Mesenchymal stem cell (in vitro differentiated cells and primary cell): ENCODE data around the gene MED27.

ENCODE experiments used
- DNase-seq: peaks from one replicate; pipeline ENCODE4 v3.0.0-alpha.2; 2013
- H2AFZ ChIP-seq: one replicate; pipeline ENCODE4 v1.6.1; 2013; ENCODE audit warnings: low read depth, mild to moderate bottlenecking, control low read depth, inconsistent platforms, low read length, moderate library complexity
- H2AK5ac ChIP-seq: 2 replicates; pipeline ENCODE4 v1.6.1; 2013; ENCODE audit warnings: low read length, moderate library complexity, mild to moderate bottlenecking, inconsistent platforms; ENCODE audit not compliant: severe bottlenecking
- H2BK120ac ChIP-seq: one replicate; pipeline ENCODE4 v1.6.1; 2013; ENCODE audit warnings: low read depth, mild to moderate bottlenecking, inconsistent platforms, low read length, moderate library complexity
- H2BK12ac ChIP-seq, 2 experiments: one replicate each; pipeline ENCODE4 v1.6.1; 2013; ENCODE audit warnings: inconsistent platforms in 2 of 2, low read length in 2 of 2, mild to moderate bottlenecking in 2 of 2, moderate library complexity in 2 of 2, control low read depth in 1 of 2
- H2BK15ac ChIP-seq: one replicate; pipeline ENCODE4 v1.6.1; 2013; ENCODE audit warnings: mild to moderate bottlenecking, low read depth, inconsistent platforms; ENCODE audit not compliant: poor library complexity, severe bottlenecking
- H2BK5ac ChIP-seq: 2 replicates; pipeline ENCODE4 v1.6.1; 2013; ENCODE audit warnings: low read depth, mild to moderate bottlenecking, low read length, control low read depth, inconsistent platforms; ENCODE audit not compliant: poor library complexity, severe bottlenecking
- H3K14ac ChIP-seq, 2 experiments: one replicate each; pipeline ENCODE4 v1.6.1; 2013; ENCODE audit warnings: inconsistent platforms in 2 of 2, low read length in 2 of 2, control low read depth in 1 of 2, mild to moderate bottlenecking in 1 of 2, moderate library complexity in 1 of 2
- H3K18ac ChIP-seq, 2 experiments: one replicate each; pipeline ENCODE4 v1.6.1; 2013; ENCODE audit warnings: inconsistent platforms in 2 of 2, low read length in 2 of 2, control low read depth in 1 of 2, low read depth in 1 of 2, mild to moderate bottlenecking in 1 of 2
- H3K23ac ChIP-seq, 2 experiments: one replicate each; pipeline ENCODE4 v1.6.1; 2013; ENCODE audit warnings: inconsistent platforms in 2 of 2, low read length in 2 of 2, mild to moderate bottlenecking in 2 of 2, moderate library complexity in 2 of 2, control low read depth in 1 of 2
- H3K27ac ChIP-seq: 2 replicates; pipeline ENCODE4 v1.5.1; 2013; ENCODE audit warnings: mild to moderate bottlenecking, moderate library complexity, low read length, control low read depth, inconsistent platforms; ENCODE audit not compliant: poor library complexity, severe bottlenecking
- H3K27me3 ChIP-seq, 2 experiments: 2 replicates each; pipeline versions ENCODE4 v1.6.1 to v1.7.0; 2013; ENCODE audit warnings: low read length in 2 of 2, mild to moderate bottlenecking in 2 of 2, moderate library complexity in 2 of 2, control low read depth in 1 of 2, inconsistent platforms in 1 of 2; ENCODE audit not compliant: control insufficient read depth in 1 of 2, insufficient read depth in 1 of 2
- H3K36me3 ChIP-seq, 2 experiments: 2 replicates each; pipeline versions ENCODE4 v1.6.1 to v1.7.0; 2013; ENCODE audit warnings: low read length in 2 of 2, control low read depth in 1 of 2, inconsistent platforms in 1 of 2, low read depth in 1 of 2, mild to moderate bottlenecking in 1 of 2; ENCODE audit not compliant: insufficient read depth in 2 of 2, control insufficient read depth in 1 of 2
- H3K4ac ChIP-seq, 2 experiments: one replicate each; pipeline ENCODE4 v1.6.1; 2013; ENCODE audit warnings: inconsistent platforms in 2 of 2, low read length in 2 of 2, mild to moderate bottlenecking in 2 of 2, moderate library complexity in 2 of 2, control low read depth in 1 of 2, low read depth in 1 of 2
- H3K4me1 ChIP-seq: 2 replicates; pipeline ENCODE4 v1.6.1; 2013; ENCODE audit warnings: low read depth, low read length, control low read depth; ENCODE audit not compliant: control insufficient read depth, insufficient read depth
- H3K4me2 ChIP-seq: 2 replicates; pipeline ENCODE4 v1.6.1; 2013; ENCODE audit warnings: low read length, mild to moderate bottlenecking, inconsistent platforms; ENCODE audit not compliant: poor library complexity, severe bottlenecking
- H3K4me3 ChIP-seq, 2 experiments: 2 replicates each; pipeline versions ENCODE4 v1.5.1 to v1.7.0; 2013; ENCODE audit warnings: low read length in 2 of 2, mild to moderate bottlenecking in 2 of 2, control low read depth in 1 of 2, low read depth in 1 of 2; ENCODE audit not compliant: insufficient read depth in 1 of 2
- H3K79me1 ChIP-seq: replicated peaks from 2 replicates; pipeline ENCODE4 v1.6.1; 2013; ENCODE audit warnings: mild to moderate bottlenecking, control low read depth, low read length, inconsistent platforms; ENCODE audit not compliant: poor library complexity, severe bottlenecking
- H3K9ac ChIP-seq: 2 replicates; pipeline ENCODE4 v1.7.0; 2013; ENCODE audit warnings: mild to moderate bottlenecking, low read length, moderate library complexity
- H3K9me3 ChIP-seq: 2 replicates; pipeline ENCODE4 v1.7.0; 2013; ENCODE audit warnings: mild to moderate bottlenecking, low read length; ENCODE audit not compliant: control insufficient read depth
- H4K8ac ChIP-seq: one replicate; pipeline ENCODE4 v1.6.1; 2013; ENCODE audit warnings: inconsistent platforms, mild to moderate bottlenecking, low read length, moderate library complexity
- H4K91ac ChIP-seq: one replicate; pipeline ENCODE4 v1.6.1; 2013; ENCODE audit warnings: mild to moderate bottlenecking, low read length, inconsistent platforms
- WGBS: methylation state at CpG from one replicate; pipeline ENCODE4 v1.1.7; 2013; ENCODE audit warnings: mixed read lengths; 5-methylcytosine and 5-hydroxymethylcytosine counted together

Gene MED27

GRCh38 chr9:132007371-132008025, 72.2 kb downstream of the MED27 start:
- peaks cover 22% of the 10 kb centered on the region for H3K4me1 ChIP-seq
- H2BK120ac ChIP-seq: no peak overlapping the region
- peaks cover 3% of the 10 kb centered on the region in 2 experiments for H3K36me3 ChIP-seq
- no peak overlapping the region for H3K4me2 ChIP-seq
- H3K4me3 ChIP-seq: no peak overlapping the region
- H3K23ac ChIP-seq: no peak overlapping the region
- H2AK5ac ChIP-seq: no peak overlapping the region
- H3K27me3 ChIP-seq: no peaks in the 10 kb centered on the region
- WGBS: 96% methylated on average over 2 of the region's 5 CpGs
- H3K27ac ChIP-seq: no peak overlapping the region
- H2AFZ ChIP-seq: no peak overlapping the region
- no peak overlapping the region for H3K18ac ChIP-seq
- no peak overlapping the region for H4K8ac ChIP-seq
- H3K79me1 ChIP-seq: peaks cover 25% of the 10 kb centered on the region
- no peak overlapping the region for H2BK12ac ChIP-seq
- H2BK5ac ChIP-seq: no peak overlapping the region
- H3K4ac ChIP-seq: no peak overlapping the region
- no peak overlapping the region for H3K14ac ChIP-seq
- no peak overlapping the region for H2BK15ac ChIP-seq
- no peak overlapping the region for H4K91ac ChIP-seq
- no peak for DNase-seq
- no peak overlapping the region for H3K9ac ChIP-seq
- no peaks in the 10 kb centered on the region for H3K9me3 ChIP-seq

GRCh38 chr9:132006677-132007370, 72.8 kb downstream of the MED27 start:
- Histone ChIP-seq H3K9me3 (peaks cover 2% of the 10 kb centered on the region), H3K79me1 (peaks cover 25% of the 10 kb centered on the region), H3K9ac (peak overlapping the region; percentile 65), H2AFZ (no peak overlapping the region), H2AK5ac (no peak overlapping the region), H3K23ac (no peak overlapping the region), H2BK12ac (no peak overlapping the region), H3K27me3 (no peaks in the 10 kb centered on the region), H4K91ac (no peak overlapping the region), H3K27ac (no peak overlapping the region), H3K14ac (no peak overlapping the region), H3K4ac (no peak overlapping the region), H2BK5ac (no peak overlapping the region), H3K4me1 (peaks cover 24% of the 10 kb centered on the region), H3K36me3 (peaks cover 0 to 3% of the 10 kb centered on the region in 2 experiments), H3K18ac (no peak overlapping the region), H2BK15ac (no peak overlapping the region), H2BK120ac (no peak overlapping the region), H4K8ac (no peak overlapping the region), H3K4me3 (peak overlapping the region in 1 of 2 experiments; percentile 31), H3K4me2 (no peak overlapping the region)
- peak; percentile 44 for DNase-seq
- WGBS: 84% methylated on average over 8 of the region's 9 CpGs

DNA sequence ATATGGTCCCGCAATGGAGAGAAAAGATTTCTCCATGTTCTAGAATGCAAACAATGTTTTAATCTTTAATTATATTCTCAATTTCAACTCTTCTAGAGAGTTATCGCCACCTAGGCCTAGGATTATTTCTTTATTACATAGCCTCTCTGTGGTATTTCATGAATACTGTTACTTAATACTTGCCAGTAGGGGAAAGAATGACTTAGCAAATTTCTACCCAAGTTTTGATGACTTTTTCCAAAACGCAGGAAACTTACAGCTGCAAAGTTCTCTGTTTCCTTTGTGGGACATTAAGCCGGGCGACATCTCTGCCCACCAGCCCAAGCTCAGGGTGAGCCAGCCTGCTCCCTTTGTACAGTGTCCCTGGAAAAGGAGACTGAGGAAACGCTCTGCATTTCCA, 73.8 kb downstream of the MED27 start:
- H2BK5ac ChIP-seq: no peak overlapping the region
- H3K9me3 ChIP-seq: peaks cover 8% of the 10 kb centered on the region
- H3K4me3 ChIP-seq: no peak overlapping the region
- H3K18ac ChIP-seq: peak overlapping the region in 1 of 2 experiments; percentile 56
- H3K27ac ChIP-seq: no peak overlapping the region
- H3K9ac ChIP-seq: peak overlapping the region; percentile 65
- H2BK120ac ChIP-seq: no peak overlapping the region
- peaks cover 24% of the 10 kb centered on the region for H3K4me1 ChIP-seq
- peaks cover 3 to 9% of the 10 kb centered on the region in 2 experiments for H3K36me3 ChIP-seq
- no peak overlapping the region for H2AFZ ChIP-seq
- no peak overlapping the region for H3K4me2 ChIP-seq
- no peak overlapping the region for H4K91ac ChIP-seq
- H4K8ac ChIP-seq: no peak overlapping the region
- no peak overlapping the region for H3K14ac ChIP-seq
- H3K4ac ChIP-seq: no peak overlapping the region
- peak; percentile 28 for DNase-seq
- no peak overlapping the region for H2AK5ac ChIP-seq
- no peak overlapping the region for H3K23ac ChIP-seq
- peaks cover 28% of the 10 kb centered on the region for H3K79me1 ChIP-seq
- no peak overlapping the region for H2BK15ac ChIP-seq
- no peaks in the 10 kb centered on the region for H3K27me3 ChIP-seq
- peak overlapping the region in 1 of 2 experiments; percentile 49 for H2BK12ac ChIP-seq
- 86% methylated on average over 4 of the region's 6 CpGs for WGBS

- no peak overlapping the region for H2BK5ac ChIP-seq
- no peak overlapping the region for H4K8ac ChIP-seq
- H3K4me3 ChIP-seq: no peak overlapping the region
- WGBS: 89% methylated on average over 4 of the region's 5 CpGs
- no peaks in the 10 kb centered on the region for H3K27me3 ChIP-seq
- H3K36me3 ChIP-seq: peaks cover under 1 to 9% of the 10 kb centered on the region in 2 experiments
- H2BK15ac ChIP-seq: no peak overlapping the region
- no peak overlapping the region for H3K27ac ChIP-seq
- no peak for DNase-seq
- H3K9ac ChIP-seq: no peak overlapping the region
- peaks cover 26% of the 10 kb centered on the region for H3K79me1 ChIP-seq
- peak overlapping the region in 1 of 2 experiments; percentile 35 for H3K14ac ChIP-seq
- peaks cover 22% of the 10 kb centered on the region for H3K4me1 ChIP-seq
- H3K9me3 ChIP-seq: peaks cover 8% of the 10 kb centered on the region
- no peak overlapping the region for H2BK12ac ChIP-seq
- H2BK120ac ChIP-seq: no peak overlapping the region
- H4K91ac ChIP-seq: no peak overlapping the region
- no peak overlapping the region for H2AFZ ChIP-seq
- no peak overlapping the region for H3K4ac ChIP-seq
- H3K23ac ChIP-seq: peak overlapping the region in 1 of 2 experiments; percentile 14
- no peak overlapping the region for H3K4me2 ChIP-seq
- peak overlapping the region; percentile 12 for H2AK5ac ChIP-seq
- no peak overlapping the region for H3K18ac ChIP-seq
Observed at GRCh38 chr9:132004323-132004722, 75.3 kb downstream of the MED27 start.
